Cardiac fibroblast (primary cell): Measurements from ENCODE around the gene HSF5.
A peak's percentile ranks its signal among the peaks of the same experiment; 100 is the strongest.

Source experiments
- DNase-seq, 2 donors: peaks; one replicate each; pipeline versions ENCODE4 v3.0.0 to v3.0.0-alpha.2; 2010; ENCODE audit warnings: low read depth in 2 of 2
- H3K4me3 ChIP-seq, 2 donors: replicated peaks in 1 of 2; 1 replicate in 1 of 2; 2 replicates in 1 of 2; pipeline ENCODE4 v1.5.1; 2011; ENCODE audit warnings: low read depth in 2 of 2, low read length in 2 of 2, mild to moderate bottlenecking in 2 of 2, moderate library complexity in 1 of 2
- TF ChIP-seq, protein P1 (sequence below): IDR thresholded peaks from one replicate; pipeline ENCODE4 v1.5.1; 2011; ENCODE audit warnings: low read depth, mild to moderate bottlenecking, low read length, inconsistent platforms

The HSF5 gene

DNA sequence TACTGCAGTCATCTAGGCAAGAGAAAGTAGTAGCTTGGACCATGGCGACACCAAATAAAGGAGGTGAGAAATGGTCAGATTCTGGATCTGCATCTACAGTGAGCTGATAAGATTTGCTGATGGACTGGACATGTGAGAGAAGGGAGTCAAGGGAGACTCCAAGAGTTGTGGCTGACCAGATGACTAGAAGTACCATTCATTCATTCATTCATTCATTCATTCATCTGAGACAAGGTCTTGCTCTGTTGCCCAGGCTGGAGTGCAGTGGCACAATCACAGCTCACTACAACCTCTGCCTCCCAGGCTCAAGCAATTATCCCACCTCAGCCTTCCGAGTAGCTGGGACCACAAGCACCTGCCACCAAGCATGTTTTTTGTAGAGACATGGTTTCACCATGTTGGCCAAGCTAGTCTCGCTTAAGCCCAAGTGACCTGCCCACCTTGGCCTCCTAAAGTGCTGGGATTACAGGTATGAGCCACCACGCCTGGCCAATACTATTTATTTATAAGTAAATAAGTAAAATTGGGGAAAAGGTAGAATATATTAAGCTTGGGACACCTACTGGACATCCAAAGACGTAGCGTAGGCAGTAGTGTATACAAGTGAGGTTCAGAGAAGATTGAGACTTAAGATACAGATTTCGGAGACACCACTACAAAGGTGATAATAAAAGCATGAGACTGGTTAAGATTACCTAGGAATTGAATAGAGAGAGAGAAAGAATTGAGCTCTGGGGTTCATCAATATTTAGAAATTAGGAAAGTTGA, 55.2 kb downstream of the HSF5 start:
- H3K4me3 ChIP-seq = no peak overlapping the region
- TF ChIP-seq, protein P1, sequence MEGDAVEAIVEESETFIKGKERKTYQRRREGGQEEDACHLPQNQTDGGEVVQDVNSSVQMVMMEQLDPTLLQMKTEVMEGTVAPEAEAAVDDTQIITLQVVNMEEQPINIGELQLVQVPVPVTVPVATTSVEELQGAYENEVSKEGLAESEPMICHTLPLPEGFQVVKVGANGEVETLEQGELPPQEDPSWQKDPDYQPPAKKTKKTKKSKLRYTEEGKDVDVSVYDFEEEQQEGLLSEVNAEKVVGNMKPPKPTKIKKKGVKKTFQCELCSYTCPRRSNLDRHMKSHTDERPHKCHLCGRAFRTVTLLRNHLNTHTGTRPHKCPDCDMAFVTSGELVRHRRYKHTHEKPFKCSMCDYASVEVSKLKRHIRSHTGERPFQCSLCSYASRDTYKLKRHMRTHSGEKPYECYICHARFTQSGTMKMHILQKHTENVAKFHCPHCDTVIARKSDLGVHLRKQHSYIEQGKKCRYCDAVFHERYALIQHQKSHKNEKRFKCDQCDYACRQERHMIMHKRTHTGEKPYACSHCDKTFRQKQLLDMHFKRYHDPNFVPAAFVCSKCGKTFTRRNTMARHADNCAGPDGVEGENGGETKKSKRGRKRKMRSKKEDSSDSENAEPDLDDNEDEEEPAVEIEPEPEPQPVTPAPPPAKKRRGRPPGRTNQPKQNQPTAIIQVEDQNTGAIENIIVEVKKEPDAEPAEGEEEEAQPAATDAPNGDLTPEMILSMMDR = no peak
- DNase-seq = no peak

DNA sequence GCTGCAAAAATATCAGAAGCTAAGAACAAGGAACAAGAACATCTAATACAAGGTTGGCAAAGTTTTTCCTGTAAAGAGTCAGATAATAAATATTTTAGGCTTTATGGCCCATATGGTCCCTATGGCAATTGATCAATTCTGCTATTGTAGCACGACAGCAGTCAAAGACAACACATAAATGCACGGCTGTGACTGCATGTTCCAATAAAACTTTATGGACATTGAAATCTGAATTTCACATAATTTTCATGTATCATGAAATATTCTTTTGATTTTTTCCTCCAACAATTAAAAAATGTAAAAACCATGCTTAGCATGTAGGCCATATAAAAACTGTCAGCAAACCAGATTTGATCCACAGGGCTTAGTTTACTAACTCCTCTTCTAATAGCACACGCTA, 60.4 kb downstream of the HSF5 start:
- TF ChIP-seq, protein P1 = no peak
- DNase-seq = no peak
- H3K4me3 ChIP-seq = no peak overlapping the region

DNA sequence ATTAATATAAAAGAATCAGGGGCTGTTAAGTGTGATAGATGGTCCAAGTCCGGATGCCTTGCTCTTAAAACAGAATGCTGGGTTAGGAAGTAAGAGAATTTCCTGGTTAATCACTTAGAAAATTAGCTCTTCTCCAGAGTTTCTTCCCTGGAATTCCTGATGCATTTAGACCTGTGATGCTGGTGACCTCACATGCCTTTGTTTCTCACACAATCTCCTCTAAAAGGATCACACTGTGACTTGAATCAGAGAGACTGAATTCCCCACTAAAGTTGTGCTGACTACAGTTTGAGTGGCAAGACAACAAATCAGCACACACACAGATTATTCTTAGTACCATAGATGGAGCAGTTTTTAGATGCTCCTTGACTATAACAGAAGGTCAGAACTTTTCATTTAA, 66.5 kb downstream of the HSF5 start:
- TF ChIP-seq, protein P1 = no peak
- DNase-seq = no peak
- no peak overlapping the region for H3K4me3 ChIP-seq

DNA sequence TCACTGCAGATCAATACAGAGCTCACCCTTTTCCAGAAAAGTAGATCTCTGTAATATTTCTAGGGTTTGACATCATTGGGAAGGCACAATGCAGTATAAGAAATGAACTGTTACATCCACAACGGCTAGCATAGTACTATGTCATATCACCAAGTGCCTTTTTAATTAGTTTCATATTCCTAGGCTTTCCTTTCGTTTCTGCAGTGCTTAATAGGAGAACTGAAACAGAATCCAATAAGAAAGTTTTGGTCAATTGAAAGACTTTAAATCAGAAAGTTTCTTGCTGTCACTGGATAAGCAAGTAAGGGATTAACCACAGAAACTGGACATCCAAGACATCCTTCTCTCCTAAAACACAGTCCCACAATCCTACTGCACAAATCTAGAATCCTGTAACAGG, 67.4 kb downstream of the HSF5 start:
- no peak overlapping the region for H3K4me3 ChIP-seq
- no peak for DNase-seq
- TF ChIP-seq, protein P1 = no peak

DNA sequence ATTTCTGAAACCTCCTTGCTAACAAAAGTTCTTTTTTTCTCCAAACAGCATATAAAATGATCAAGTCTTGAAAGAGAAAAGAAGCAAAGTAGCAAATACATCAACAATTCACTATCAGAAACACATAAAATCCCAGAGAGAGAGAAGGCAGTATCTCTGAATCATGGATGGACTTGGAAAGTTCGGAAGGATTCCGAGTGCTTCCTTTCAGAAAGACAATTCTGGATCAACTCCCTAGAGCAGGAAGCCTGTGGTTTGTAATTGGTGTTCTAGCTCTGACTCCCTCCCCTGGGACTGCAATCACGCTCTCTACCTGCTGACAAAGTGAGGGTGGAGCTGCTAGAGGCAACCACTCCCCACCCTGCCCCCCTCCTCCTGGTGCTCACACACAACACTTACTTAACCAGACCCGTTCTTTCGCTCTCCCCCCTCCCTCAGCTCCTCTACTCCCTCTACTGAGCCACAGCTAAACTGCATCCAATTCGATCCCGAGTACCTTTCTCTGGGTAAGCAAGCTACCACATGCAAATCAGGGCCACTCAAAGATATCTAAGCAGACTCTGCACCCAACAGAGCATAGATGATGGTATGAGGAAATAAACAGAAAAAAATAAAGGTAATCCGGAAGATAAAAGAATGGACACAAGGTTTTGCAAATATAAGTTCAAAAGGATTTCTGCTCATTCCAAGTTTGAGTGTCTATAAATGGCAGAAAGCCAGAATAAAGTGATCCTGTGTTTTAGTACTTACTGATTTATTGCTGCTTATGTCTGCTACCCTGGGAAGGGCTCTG, 70.7 kb downstream of the HSF5 start, which contains the start of gene RNF43:
RNF43 (minus strand) TSS at position 235 of the 793 bp plus-strand sequence. CDS start 1,957 bp downstream, outside the sequence.
- peak within 1 kb of the TSS in 1 of 2 donors; percentile 18 for H3K4me3 ChIP-seq
- TF ChIP-seq, protein P1 = peak; percentile 84
- DNase-seq = peak; percentile 78 to 88

DNA sequence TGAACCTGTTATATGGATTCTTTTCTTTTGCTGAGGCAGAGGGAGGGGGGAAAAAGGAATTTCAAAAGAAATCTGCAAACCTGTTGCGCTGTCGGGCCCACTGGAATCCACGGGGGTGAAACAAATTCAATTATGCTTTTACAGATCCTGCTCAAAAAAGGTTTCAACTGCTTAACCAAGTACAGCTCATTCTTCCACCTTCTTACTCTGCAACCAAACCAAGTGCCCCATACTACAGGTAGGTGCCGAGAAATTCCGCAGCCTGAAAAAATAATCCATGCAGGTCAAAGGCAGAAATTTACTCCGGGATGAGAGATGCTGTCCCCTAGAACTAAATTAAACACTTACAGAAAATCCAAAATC, 71.3 kb downstream of the HSF5 start:
- TF ChIP-seq, protein P1 = no peak
- H3K4me3 ChIP-seq = no peak overlapping the region
- DNase-seq = no peak
